ENCODE data around the gene MYOT.
"Not testable (repeated sequence)": the region's sequence is repeated elsewhere in the genome, so short reads cannot be mapped to it uniquely, and the experiment has no call there.

MYOT gene

DNA sequence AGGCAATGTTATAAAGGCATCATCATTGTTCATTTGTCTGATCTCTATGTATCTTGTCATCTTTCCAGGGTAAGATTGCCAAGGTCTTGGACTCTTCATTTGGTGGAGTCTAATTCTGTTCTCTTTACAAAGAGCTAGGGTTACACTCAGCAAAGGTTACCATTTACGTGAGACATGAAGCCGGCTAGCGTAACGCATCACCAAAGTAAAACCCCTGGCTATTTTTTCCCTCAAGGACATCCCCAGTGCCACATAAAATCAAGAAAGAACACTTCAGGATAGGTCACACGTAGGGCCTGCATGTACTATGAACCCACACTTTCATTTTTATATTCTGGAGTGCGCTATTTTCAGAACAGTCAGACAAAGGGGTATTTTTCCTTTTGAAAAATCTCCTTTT lies 20.0 kb upstream of the MYOT start:
- TF ChIP-seq, protein P1, sequence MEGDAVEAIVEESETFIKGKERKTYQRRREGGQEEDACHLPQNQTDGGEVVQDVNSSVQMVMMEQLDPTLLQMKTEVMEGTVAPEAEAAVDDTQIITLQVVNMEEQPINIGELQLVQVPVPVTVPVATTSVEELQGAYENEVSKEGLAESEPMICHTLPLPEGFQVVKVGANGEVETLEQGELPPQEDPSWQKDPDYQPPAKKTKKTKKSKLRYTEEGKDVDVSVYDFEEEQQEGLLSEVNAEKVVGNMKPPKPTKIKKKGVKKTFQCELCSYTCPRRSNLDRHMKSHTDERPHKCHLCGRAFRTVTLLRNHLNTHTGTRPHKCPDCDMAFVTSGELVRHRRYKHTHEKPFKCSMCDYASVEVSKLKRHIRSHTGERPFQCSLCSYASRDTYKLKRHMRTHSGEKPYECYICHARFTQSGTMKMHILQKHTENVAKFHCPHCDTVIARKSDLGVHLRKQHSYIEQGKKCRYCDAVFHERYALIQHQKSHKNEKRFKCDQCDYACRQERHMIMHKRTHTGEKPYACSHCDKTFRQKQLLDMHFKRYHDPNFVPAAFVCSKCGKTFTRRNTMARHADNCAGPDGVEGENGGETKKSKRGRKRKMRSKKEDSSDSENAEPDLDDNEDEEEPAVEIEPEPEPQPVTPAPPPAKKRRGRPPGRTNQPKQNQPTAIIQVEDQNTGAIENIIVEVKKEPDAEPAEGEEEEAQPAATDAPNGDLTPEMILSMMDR (IDR thresholded peaks at IDR 0.05; ENCODE audit: insufficient read depth, low read depth, low read length, missing control alignments): no peak
- DNase-seq (ENCODE audit: low read depth): peak; percentile 41
- H3K4me3 ChIP-seq (ENCODE audit: low read depth, low read length): peak overlapping the region; percentile 21; the same call in 1 of the 2 replicates

DNA sequence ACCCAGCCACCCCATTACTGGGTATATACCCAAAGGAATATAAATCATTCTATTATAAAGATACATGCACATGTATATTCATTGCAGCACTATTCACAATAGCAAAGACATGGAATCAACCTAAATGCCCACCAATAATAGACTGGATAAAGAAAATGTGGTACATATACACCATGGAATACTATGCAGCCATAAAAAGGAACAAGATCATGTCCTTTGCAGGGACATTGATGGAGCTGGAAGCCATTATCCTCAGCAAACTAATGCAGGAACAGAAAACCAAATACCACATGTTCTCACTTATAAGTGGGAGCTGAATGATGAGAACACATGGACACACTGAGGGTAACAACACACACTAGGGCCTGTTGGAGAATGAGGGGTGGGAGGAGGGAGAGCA lies 14.5 kb upstream of the MYOT start:
- H3K4me3 ChIP-seq (ENCODE audit: low read depth, low read length); DNase-seq (ENCODE audit: low read depth): not testable (repeated sequence)

DNA sequence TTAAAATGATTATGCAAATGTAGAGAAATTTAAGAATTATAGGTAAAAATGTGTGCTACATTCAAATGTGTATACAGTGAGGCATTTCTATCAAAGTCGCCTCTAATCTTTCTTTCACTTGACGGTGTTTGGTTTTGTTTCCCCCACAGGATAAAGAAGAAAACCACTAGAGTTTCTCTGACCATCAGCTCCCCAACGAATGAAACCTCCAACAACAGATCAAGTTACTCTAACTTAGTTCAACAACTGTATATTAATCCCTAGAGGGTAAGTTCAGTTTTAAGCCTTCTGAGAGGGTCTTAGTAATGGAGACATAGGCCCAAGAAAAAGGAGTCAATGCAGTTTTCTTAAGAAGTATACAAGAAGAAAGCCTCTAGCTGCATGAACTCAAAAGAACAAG lies 11.5 kb upstream of the MYOT start:
- no peak overlapping the region for H3K4me3 ChIP-seq (ENCODE audit: low read depth, low read length)
- TF ChIP-seq, protein P1 (IDR thresholded peaks at IDR 0.05; ENCODE audit: insufficient read depth, low read depth, low read length, missing control alignments): no peak
- peak; percentile 71 for DNase-seq (ENCODE audit: low read depth)

DNA sequence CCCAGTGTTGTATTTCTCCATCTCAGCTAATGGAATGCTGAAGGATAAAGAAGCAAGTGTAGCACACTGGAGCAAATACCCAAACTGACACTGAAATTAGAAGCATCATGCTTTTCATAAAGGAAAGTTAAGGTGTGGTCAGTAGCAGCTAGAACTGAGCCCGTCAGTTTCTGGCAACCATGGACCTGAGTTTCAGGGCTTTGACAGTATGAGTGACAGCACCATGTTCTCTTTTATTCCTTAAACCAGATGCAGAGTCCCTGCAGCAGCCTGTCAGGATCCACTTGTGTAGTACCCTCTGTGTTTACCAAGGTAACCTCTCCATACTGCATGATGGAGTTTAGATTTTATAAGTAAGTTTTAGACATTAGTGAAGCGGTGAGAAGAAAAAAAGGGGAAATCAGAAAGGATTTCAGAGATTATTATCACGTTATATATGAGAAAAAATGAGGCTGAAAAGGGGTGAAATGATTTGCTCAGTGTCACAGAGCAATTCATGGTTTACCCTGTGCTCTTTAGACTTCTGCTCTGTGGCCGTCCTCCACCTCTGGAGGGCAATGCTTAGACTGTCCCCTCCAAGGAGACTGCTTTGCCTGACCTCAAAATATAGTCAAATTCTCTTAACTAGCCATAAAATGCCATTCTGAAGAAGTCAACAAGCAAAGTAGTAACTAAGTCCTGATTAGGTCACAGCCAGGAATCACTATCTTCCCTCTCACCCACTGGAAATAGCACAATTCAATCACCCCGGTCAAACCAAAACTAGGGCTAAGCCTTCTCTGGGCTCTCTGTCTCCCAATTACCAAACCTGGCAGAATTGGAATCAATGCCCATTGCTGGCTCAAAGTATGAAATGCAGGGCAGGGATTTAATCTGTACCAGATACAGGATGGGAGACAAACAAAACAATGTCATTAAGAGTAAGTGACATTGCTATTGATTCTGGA lies 10.5 kb upstream of the MYOT start:
- DNase-seq (ENCODE audit: low read depth): peak; percentile 55
- no peak overlapping the region for H3K4me3 ChIP-seq (ENCODE audit: low read depth, low read length)
- TF ChIP-seq, protein P1 (IDR thresholded peaks at IDR 0.05; ENCODE audit: insufficient read depth, low read depth, low read length, missing control alignments): no peak

DNA sequence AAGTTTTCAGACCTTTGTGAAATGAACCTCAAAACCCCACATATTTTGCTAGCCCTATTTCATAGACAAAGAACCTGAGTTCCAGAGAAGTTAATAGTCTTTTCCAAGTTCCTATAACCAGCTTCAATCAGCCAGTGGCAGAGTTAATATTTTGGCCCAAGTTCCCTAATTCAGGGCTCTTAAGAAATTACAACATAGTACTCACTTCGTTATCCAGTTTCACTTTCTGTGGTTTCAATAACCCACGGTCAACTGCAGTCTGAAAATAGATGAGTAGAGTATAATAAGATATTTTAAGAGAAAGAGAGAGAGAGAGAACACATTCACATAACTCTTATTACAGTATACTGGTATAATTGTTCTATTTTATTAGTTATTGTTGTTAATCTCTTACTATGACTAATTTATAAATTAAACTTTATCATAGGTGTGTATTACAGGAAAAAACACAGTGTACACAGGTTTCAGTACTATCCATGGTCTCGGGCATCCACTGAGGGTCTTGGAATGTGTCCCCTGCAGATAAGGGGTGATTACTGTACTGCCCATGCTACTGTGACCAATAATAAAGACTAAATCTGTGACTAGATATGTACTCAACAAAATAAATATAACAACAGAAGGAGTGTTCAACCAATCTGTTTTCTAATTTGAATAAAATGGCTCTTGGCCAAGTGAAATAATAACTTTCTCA lies 9.3 kb upstream of the MYOT start:
- H3K4me3 ChIP-seq (ENCODE audit: low read depth, low read length): peak overlapping the region; percentile 24; the same call in 1 of the 2 replicates
- DNase-seq (ENCODE audit: low read depth): peak; percentile 80
- TF ChIP-seq, protein P1 (IDR thresholded peaks at IDR 0.05; ENCODE audit: insufficient read depth, low read depth, low read length, missing control alignments): no peak

DNA sequence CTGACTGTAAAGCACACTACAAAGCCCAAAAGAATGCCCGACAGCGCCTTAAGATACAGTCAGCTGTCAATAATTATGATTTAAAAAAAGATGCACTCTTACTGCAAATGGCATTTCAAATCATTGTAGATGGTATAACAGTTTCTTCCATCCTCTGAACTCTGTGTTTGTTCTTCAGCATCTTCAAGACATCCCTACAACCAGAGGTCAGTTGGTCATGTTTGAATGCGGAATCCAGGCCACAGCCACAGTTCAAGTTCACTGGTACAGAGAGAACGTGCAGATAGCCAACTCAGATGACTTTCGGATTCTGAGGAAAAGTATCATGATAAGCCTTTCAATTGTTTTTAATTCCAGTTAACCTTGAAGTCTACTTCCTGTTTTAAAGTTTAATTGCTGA lies 8.7 kb upstream of the MYOT start:
- DNase-seq (ENCODE audit: low read depth): no peak
- TF ChIP-seq, protein P1 (IDR thresholded peaks at IDR 0.05; ENCODE audit: insufficient read depth, low read depth, low read length, missing control alignments): no peak
- H3K4me3 ChIP-seq (ENCODE audit: low read depth, low read length): no peak overlapping the region

DNA sequence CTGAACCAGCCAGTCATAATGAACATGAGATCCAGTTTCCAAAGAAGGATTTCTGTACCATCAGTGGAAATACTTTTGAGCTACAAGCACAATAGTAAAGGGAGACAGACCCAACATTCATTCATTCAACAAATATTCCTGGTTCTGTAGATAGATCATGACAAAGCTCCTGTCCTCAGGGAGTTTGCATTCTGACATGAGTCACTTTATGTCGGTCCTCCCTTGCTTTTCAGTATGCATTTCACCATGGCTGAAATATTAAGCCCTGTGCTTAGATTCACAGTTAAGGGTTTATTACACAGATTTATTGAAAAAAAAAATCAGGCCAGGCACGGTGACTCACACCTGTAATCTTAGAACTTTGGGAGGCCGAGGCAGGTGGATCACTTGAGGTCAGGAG lies 5.4 kb upstream of the MYOT start:
- TF ChIP-seq, protein P1 (IDR thresholded peaks at IDR 0.05; ENCODE audit: insufficient read depth, low read depth, low read length, missing control alignments): no peak
- no peak for DNase-seq (ENCODE audit: low read depth)

DNA sequence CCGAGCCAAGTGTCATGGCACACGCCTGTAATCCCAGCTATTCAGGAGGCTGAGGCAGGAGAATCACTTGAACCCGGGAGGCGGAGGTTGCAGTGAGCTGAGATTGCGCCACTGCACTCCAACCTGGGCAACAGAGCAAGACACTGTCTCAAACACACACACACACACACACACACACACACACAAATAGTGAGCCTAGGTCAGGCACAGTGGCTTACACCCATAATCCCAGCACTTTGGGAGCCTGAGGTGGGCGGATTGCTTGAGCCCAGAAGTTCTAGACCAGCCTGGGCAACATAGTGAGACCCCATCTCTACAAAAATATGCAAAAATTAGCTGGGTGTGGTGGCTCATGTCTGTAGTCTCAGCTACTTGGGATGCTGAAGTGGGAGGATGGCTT lies 4.0 kb upstream of the MYOT start:
- DNase-seq (ENCODE audit: low read depth); H3K4me3 ChIP-seq (ENCODE audit: low read depth, low read length): not testable (repeated sequence)

More for the DNA sequence above, 5.4 kb upstream of the MYOT start:
- no peak overlapping the region for H3K4me3 ChIP-seq (ENCODE audit: low read depth, low read length)

Data from GM12865 (cell line).